ENCODE measurements around the gene ARHGAP23.
A peak's percentile ranks its signal among the peaks of the same experiment; 100 is the strongest.

- TF ChIP-seq CTCF (IDR thresholded peaks at IDR 0.05; ENCODE audit: extremely low read depth in 1 of 2, insufficient read depth in 1 of 2, low read depth in 1 of 2, low read length in 2 of 2), result no peak
- no peak for TF ChIP-seq MYC (IDR thresholded peaks at IDR 0.05; ENCODE audit: low read depth, low read length)
- TF ChIP-seq POLR2A (IDR thresholded peaks at IDR 0.05; ENCODE audit: low read depth, low read length), result no peak
- TF ChIP-seq EZH2 (IDR thresholded peaks at IDR 0.05; ENCODE audit: borderline replicate concordance, low read depth, low read length, severe bottlenecking), result no peak
- TF ChIP-seq POLR2AphosphoS5 (IDR thresholded peaks at IDR 0.05; ENCODE audit: insufficient read depth, low read depth, low read length), result peak; percentile 32
- no peak for TF ChIP-seq JUN (IDR thresholded peaks at IDR 0.05; ENCODE audit: borderline replicate concordance, insufficient read depth, insufficient read length, low read depth)
Measured at GRCh38 chr17:38425031-38425430, 3.2 kb upstream of the ARHGAP23 start.
